DOHH2 (cell line): ENCODE measurements around the gene TMEM272.
A peak's percentile ranks its signal among the peaks of the same experiment; 100 is the strongest.

Source experiments
- H3F3A ChIP-seq: fragments of 200-600 bp; sonication (generic), shearing (Covaris generic); 2 replicates; pipeline ENCODE4 v1.6.0; 2016; ENCODE audit warnings: antibody characterized with exemption, mild to moderate bottlenecking; ENCODE audit not compliant: control insufficient read depth, insufficient read depth
- H3K27ac ChIP-seq: fragments of 200-600 bp; sonication (generic); 2 replicates; pipeline ENCODE4 v1.5.1; 2014; ENCODE audit warnings: low read depth, mild to moderate bottlenecking, low read length, moderate library complexity
- H3K27me3 ChIP-seq: fragments of 200-600 bp; sonication (generic); 2 replicates; pipeline ENCODE4 v1.6.1; 2014; ENCODE audit warnings: mild to moderate bottlenecking, low read length, mixed read lengths; ENCODE audit not compliant: control insufficient read depth
- H3K36me3 ChIP-seq: fragments of 200-600 bp; sonication (generic); 2 replicates; pipeline ENCODE4 v1.6.1; 2014; ENCODE audit warnings: mild to moderate bottlenecking, low read length, moderate library complexity, mixed read lengths; ENCODE audit not compliant: control insufficient read depth
- H3K4me1 ChIP-seq: fragments of 200-600 bp; sonication (generic); 2 replicates; pipeline ENCODE4 v1.6.1; 2014; ENCODE audit warnings: mild to moderate bottlenecking, low read length, mixed read lengths; ENCODE audit not compliant: control insufficient read depth
- H3K4me2 ChIP-seq: fragments of 200-600 bp; sonication (generic); 2 replicates; pipeline ENCODE4 v1.6.0; 2014; ENCODE audit warnings: mild to moderate bottlenecking, low read length, moderate library complexity
- H3K4me3 ChIP-seq: fragments of 200-600 bp; sonication (generic); 2 replicates; pipeline ENCODE4 v1.5.1; 2014; ENCODE audit warnings: mild to moderate bottlenecking, low read length, mixed read lengths
- H3K79me2 ChIP-seq: fragments of 200-600 bp; sonication (generic); 2 replicates; pipeline ENCODE4 v1.6.1; 2014; ENCODE audit warnings: mild to moderate bottlenecking, low read length, mixed read lengths; ENCODE audit not compliant: control insufficient read depth
- H3K9me2 ChIP-seq: fragments of 200-600 bp; sonication (generic); replicated peaks from 2 replicates; pipeline ENCODE4 v1.6.1; 2014; ENCODE audit warnings: mild to moderate bottlenecking, low read length, mixed read lengths; ENCODE audit not compliant: control insufficient read depth
- H3K9me3 ChIP-seq: fragments of 200-600 bp; sonication (generic); 2 replicates; pipeline ENCODE4 v1.6.1; 2014; ENCODE audit warnings: antibody characterized with exemption, low read length, mixed read lengths; ENCODE audit not compliant: control insufficient read depth, insufficient read depth
- H4K20me1 ChIP-seq: fragments of 200-600 bp; sonication (generic); 2 replicates; pipeline ENCODE4 v1.6.0; 2014; ENCODE audit warnings: low read depth, mild to moderate bottlenecking, antibody characterized with exemption, low read length, moderate library complexity; ENCODE audit not compliant: control insufficient read depth, insufficient read depth
- EZH2phosphoT487 ChIP-seq: fragments of 200-600 bp; sonication (generic); IDR thresholded peaks from 2 replicates; pipeline ENCODE4 v1.6.1; 2017; ENCODE audit warnings: borderline replicate concordance, mild to moderate bottlenecking, antibody characterized with exemption, low read length, moderate library complexity, mixed read lengths
- TF ChIP-seq, protein P1 (sequence below): fragments of 200-600 bp; sonication (generic); IDR thresholded peaks from one replicate; pipeline ENCODE4 v1.5.1; 2014; ENCODE audit warnings: antibody characterized with exemption, mild to moderate bottlenecking, low read depth, low read length; ENCODE audit not compliant: poor library complexity, severe bottlenecking

Gene TMEM272

DNA sequence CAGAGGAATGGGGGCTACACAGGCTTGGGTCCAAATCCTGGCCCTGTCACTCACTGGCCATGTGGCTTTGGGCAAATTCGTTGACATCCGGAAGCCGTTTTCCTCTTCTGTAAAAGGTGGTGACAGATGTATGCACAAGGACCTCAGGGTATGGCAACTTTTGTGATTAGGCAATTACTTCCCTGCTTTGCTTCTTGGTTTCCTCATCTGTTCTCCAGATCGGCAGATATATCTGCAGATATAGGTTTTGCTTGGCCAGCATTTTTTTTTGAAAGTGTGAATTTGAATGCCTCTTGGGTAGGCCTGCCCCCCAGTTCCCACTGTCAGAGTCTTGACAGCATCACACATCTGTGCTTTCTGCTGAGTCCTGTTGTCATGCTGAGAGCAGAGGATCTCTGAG lies 17.7 kb downstream of the TMEM272 start:
- Histone ChIP-seq H3K4me2 (peak overlapping the region; percentile 87), H3K36me3 (no peaks in the 10 kb centered on the region)
- TF ChIP-seq EZH2phosphoT487, result no peak
- TF ChIP-seq, protein P1, sequence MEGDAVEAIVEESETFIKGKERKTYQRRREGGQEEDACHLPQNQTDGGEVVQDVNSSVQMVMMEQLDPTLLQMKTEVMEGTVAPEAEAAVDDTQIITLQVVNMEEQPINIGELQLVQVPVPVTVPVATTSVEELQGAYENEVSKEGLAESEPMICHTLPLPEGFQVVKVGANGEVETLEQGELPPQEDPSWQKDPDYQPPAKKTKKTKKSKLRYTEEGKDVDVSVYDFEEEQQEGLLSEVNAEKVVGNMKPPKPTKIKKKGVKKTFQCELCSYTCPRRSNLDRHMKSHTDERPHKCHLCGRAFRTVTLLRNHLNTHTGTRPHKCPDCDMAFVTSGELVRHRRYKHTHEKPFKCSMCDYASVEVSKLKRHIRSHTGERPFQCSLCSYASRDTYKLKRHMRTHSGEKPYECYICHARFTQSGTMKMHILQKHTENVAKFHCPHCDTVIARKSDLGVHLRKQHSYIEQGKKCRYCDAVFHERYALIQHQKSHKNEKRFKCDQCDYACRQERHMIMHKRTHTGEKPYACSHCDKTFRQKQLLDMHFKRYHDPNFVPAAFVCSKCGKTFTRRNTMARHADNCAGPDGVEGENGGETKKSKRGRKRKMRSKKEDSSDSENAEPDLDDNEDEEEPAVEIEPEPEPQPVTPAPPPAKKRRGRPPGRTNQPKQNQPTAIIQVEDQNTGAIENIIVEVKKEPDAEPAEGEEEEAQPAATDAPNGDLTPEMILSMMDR, result no peak

DNA sequence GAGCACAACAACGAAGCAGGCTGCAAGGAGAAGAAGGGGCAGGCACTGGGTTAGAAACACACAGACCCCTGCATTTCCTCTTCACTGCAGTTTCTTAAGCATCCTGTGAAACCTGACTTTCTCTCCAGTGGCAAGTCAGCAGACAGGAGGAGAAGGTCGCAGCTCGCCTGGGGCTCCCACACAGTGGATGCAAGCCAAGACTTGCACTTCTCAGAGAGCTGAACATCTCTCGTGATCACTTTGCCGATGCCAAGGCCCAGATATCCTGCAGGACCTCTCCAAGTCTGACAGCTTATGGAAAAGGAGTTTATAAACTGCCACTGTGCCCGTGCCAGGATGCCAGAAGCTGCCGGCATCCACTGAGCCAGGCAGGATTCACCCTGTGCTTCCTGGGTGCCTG lies 18.4 kb downstream of the TMEM272 start:
- Histone ChIP-seq H3K36me3 (no peaks in the 10 kb centered on the region), H3K27ac (peak overlapping the region; percentile 95), H3F3A (peaks cover 36% of the 10 kb centered on the region), H3K4me1 (peaks cover 100% of the 10 kb centered on the region), H3K9me3 (no peaks in the 10 kb centered on the region), H3K27me3 (no peaks in the 10 kb centered on the region), H3K9me2 (no peaks in the 10 kb centered on the region), H4K20me1 (no peaks in the 10 kb centered on the region), H3K79me2 (no peaks in the 10 kb centered on the region), H3K4me2 (peak overlapping the region; percentile 87), H3K4me3 (peak overlapping the region; percentile 68)
- TF ChIP-seq, protein P1, result no peak
- no peak for TF ChIP-seq EZH2phosphoT487

More for the DNA sequence above, 17.7 kb downstream of the TMEM272 start:
- Histone ChIP-seq H3F3A (peaks cover 33% of the 10 kb centered on the region), H4K20me1 (no peaks in the 10 kb centered on the region), H3K27me3 (no peaks in the 10 kb centered on the region), H3K79me2 (no peaks in the 10 kb centered on the region), H3K9me3 (no peaks in the 10 kb centered on the region), H3K9me2 (no peaks in the 10 kb centered on the region), H3K27ac (peak overlapping the region; percentile 95), H3K4me3 (peak overlapping the region; percentile 68), H3K4me1 (peaks cover 100% of the 10 kb centered on the region)

DNA sequence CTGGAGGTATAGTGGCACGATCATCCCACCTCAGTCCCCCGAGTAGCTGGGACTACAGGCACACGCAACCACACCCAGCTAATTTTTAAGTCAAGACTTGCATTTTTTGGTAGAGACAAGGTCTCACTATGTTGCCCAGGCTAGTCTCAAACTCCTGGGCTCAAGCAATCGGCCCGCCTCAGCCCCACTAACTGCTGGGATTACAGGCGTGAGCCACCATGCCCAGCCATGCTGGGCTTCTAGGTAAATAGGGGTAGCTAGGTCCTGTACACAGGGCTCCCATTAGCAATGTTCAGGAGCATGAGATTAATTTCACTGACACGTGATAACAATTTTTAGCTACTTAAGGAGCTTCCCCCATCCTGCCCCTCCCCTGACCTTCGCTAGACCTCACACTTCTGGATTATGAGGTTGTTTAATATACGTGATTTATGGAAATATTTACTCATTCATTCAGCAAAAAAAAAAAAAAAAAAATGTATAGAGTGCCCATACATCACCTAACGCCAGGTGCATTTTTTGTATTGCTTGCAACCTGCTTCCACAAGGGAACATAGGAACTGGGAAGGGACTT lies 19.2 kb downstream of the TMEM272 start:
- TF ChIP-seq EZH2phosphoT487, result no peak
- TF ChIP-seq, protein P1, result no peak

More for the DNA sequence above, 19.2 kb downstream of the TMEM272 start:
- Histone ChIP-seq H3K9me2 (no peaks in the 10 kb centered on the region), H3F3A (peaks cover 40% of the 10 kb centered on the region), H3K4me2 (peak overlapping the region; percentile 87), H4K20me1 (no peaks in the 10 kb centered on the region), H3K79me2 (no peaks in the 10 kb centered on the region), H3K4me3 (peak overlapping the region; percentile 68), H3K36me3 (no peaks in the 10 kb centered on the region), H3K27ac (peak overlapping the region; percentile 95), H3K4me1 (peaks cover 100% of the 10 kb centered on the region), H3K27me3 (no peaks in the 10 kb centered on the region), H3K9me3 (no peaks in the 10 kb centered on the region)
